T-helper 17 cell (primary cell): Measurements from ENCODE around the gene MS4A1. TPM values are rescaled to one million over a fixed set of nuclear protein-coding genes. Genes with fewer than 3 reads are reported as not detected.
"Not testable (repeated sequence)": the region's sequence is repeated elsewhere in the genome, so short reads cannot be mapped to it uniquely, and the experiment has no call there.

Experiments used
- ATAC-seq: fragments of 150-1000 bp; cut with Tn5 transposase; 2 replicates; pipeline ENCODE4 v1.10.0; 2021; ENCODE audit warnings: mild to moderate bottlenecking, moderate library complexity
- DNase-seq, 3 donors: peaks; one replicate each; pipeline versions ENCODE4 v3.0.0 to v3.0.0-alpha.2; 2020 to 2021
- H3K9me3 ChIP-seq: one replicate; pipeline ENCODE4 v1.7.0; 2013; ENCODE audit warnings: low read length, mild to moderate bottlenecking; ENCODE audit not compliant: control insufficient read depth, poor library complexity, severe bottlenecking
- H3K27ac Mint-ChIP-seq: one replicate; pipeline ENCODE4 v1.8.0; 2022; ENCODE audit warnings: mild to moderate bottlenecking, moderate library complexity, mixed read lengths
- H3K27me3 Mint-ChIP-seq: one replicate; pipeline ENCODE4 v1.8.0; 2022; ENCODE audit warnings: mixed read lengths
- H3K36me3 Mint-ChIP-seq: one replicate; pipeline ENCODE4 v1.8.0; 2022; ENCODE audit warnings: low read depth, mixed read lengths
- H3K4me1 Mint-ChIP-seq: one replicate; pipeline ENCODE4 v1.8.0; 2022; ENCODE audit warnings: mild to moderate bottlenecking, mixed read lengths
- H3K4me3 Mint-ChIP-seq: one replicate; pipeline ENCODE4 v1.8.0; 2022; ENCODE audit warnings: mild to moderate bottlenecking, moderate library complexity, mixed read lengths
- total RNA-seq, 4 donors: library from RNA in 2 of 4; stranded (reverse) in 2 of 4; gene quantifications; one replicate each; pipeline ENCODE4 v1.2.3 and lab custom pipeline; 2022 to 2026

Gene MS4A1
- 10 to 100 TPM in 1 of 2 donors, under 1 TPM in 1; 0.50 to 27.9 TPM for total RNA-seq
- total RNA-seq (lab: John Stamatoyannopoulos, UW): 1.2 to 1.5 reads per million in 2 donors

DNA sequence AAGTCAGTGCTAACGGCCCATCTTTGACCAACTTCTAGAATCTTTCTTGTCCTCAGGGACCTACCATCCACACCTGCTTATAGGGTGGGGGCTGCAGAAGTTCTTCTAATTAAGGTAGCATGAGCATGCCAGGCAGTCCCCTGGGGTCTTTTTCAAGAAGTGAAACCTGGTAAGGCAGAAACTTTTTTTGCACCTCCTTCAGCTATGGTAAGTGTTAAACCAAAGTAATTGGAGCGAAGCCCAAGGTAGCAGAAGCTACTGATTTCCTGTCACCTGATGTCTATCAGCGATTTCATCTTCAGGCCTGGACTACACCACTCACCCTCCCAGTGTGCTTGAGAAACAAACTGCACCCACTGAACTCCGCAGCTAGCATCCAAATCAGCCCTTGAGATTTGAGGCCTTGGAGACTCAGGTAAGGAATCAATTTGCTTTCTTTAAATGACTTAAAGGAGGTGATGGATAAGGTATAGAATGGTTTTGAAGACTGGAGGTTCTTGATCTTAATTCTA, at the start of gene MS4A1:
TSS of gene MS4A1 (plus strand) at position 317 of the 512 bp plus-strand sequence. CDS start 6,528 bp downstream, outside the sequence.
- H3K27me3 Mint-ChIP-seq: peaks cover 23% of the 10 kb centered on the region
- H3K9me3 ChIP-seq: no peaks in the 10 kb centered on the region
- no peak for DNase-seq
- ATAC-seq: peak; percentile 87
- H3K36me3 Mint-ChIP-seq: peaks cover 5% of the 10 kb centered on the region
- peaks cover 6% of the 10 kb centered on the region for H3K4me1 Mint-ChIP-seq
- no peak within 1 kb of the TSS for H3K27ac Mint-ChIP-seq
- peak within 1 kb of the TSS; percentile 65 for H3K4me3 Mint-ChIP-seq

DNA sequence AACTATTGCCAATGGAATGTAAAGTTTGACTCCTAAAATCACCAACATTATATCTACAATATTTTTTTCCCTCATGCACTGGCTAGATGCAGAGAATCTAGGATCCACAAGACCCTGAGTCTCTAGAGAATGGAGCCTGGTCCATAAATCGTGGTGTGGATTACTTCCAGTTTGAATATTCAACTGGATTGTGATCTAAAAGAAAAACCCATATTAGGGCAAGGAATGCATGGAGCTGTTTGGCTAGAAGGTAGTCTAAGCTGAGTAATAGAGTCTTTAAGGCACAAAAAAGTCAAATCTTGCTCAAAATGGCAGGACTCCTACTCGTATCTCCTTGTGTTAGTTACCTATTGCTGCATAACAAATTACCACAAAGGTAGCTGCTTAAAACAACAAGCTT, 35.6 kb upstream of the MS4A1 start:
- no peak for ATAC-seq
- Mint-ChIP-seq H3K4me1 (no peaks in the 10 kb centered on the region), H3K27ac (no peak overlapping the region), H3K4me3 (no peak overlapping the region), H3K36me3 (no peaks in the 10 kb centered on the region), H3K27me3 (peaks cover 41% of the 10 kb centered on the region)
- no peaks in the 10 kb centered on the region for H3K9me3 ChIP-seq
- DNase-seq: no peak

DNA sequence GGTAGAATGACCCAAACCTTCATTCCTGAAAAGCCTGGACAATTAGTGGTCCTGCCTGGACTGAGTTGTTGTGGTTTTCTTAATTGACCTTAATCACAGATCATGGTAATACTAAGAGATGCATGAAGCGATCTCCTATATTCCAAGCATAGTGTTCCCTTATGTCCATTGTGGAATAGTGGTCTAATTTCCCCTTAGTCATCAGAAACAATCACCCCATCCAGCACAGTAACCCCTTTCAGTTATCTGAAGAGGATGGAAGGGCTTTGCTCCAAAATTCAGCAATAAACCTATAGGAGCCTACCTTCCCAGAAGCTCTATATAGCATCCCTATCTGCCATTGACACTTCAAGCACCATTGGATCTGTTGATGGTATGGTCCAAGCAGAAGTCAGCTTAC, 33.0 kb upstream of the MS4A1 start:
- Mint-ChIP-seq H3K27me3 (peaks cover 39% of the 10 kb centered on the region), H3K4me1 (no peaks in the 10 kb centered on the region), H3K36me3 (no peaks in the 10 kb centered on the region), H3K27ac (no peak overlapping the region), H3K4me3 (no peak overlapping the region)
- DNase-seq: no peak
- H3K9me3 ChIP-seq: no peaks in the 10 kb centered on the region
- no peak for ATAC-seq

DNA sequence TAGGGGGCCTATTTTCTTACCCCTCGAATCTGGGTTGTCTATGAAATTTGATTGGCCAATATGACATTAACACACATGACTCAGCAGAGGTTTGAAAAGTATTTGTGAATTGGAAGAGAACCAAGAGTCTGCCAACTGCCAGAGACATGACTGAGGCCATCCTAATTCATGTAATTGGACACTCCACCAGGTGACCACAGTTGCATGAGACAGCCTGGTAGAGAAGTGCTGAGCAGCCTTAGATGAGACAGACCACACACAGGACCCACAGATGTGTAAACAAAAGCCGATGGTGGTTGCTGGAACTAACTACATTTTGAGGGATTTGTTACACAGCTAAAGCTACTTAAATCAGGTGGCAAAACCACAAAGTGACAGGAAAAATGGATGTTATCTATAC, 27.1 kb upstream of the MS4A1 start:
- no peaks in the 10 kb centered on the region for H3K9me3 ChIP-seq
- ATAC-seq (no peak), DNase-seq (no peak)
- no peak overlapping the region for H3K4me3 Mint-ChIP-seq
- no peaks in the 10 kb centered on the region for H3K4me1 Mint-ChIP-seq
- H3K27me3 Mint-ChIP-seq: peaks cover 70% of the 10 kb centered on the region
- no peak overlapping the region for H3K27ac Mint-ChIP-seq
- H3K36me3 Mint-ChIP-seq: no peaks in the 10 kb centered on the region

DNA sequence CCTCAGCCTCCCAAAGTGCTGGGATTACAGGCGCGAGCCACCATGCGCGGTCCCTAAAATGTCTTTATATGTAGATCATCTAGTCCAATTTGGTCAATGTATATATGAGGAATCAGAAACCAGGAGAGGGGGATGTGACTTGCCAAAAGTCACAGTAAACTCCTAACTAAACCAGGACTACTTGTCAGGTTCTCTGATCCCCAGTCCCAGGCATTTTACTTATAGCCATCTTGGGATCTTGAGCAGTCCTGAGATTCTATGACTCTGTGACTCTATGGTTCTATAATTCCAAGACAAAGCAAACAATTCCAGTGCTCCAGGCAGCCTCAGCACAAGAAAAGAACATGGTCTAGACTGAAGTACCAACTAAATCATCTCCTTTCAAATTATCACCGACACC, 26.4 kb upstream of the MS4A1 start, which contains the start of gene MS4A5:
TSS of gene MS4A5 (plus strand) at position 301 of the 400 bp plus-strand sequence. CDS start 103 bp downstream, outside the sequence.
- Mint-ChIP-seq H3K4me3 (no peak within 1 kb of the TSS), H3K36me3 (no peaks in the 10 kb centered on the region), H3K27me3 (peaks cover 71% of the 10 kb centered on the region), H3K27ac (no peak within 1 kb of the TSS), H3K4me1 (no peaks in the 10 kb centered on the region)
- ATAC-seq: no peak
- DNase-seq: no peak
- no peaks in the 10 kb centered on the region for H3K9me3 ChIP-seq

DNA sequence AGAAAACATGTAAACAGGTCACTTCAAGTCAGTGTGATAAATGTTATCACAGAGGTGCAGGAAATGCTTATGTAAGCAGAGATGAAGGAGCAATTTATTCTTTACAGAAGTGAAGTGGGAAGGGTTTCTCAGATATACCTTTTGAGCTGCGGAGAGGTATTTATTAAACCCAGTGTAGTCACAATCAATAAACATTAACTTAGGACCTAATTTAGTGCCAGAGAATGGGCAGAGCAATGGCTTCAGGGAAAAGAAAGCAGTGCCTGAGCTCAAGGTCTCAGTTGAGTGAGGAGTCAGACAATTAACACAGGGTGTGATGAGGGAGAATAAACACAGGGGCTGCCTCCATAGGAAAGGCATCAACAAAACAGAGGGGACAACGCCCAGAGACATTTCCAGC, 24.4 kb upstream of the MS4A1 start:
- no peak overlapping the region for H3K27ac Mint-ChIP-seq
- ATAC-seq: no peak
- H3K27me3 Mint-ChIP-seq: peaks cover 53% of the 10 kb centered on the region

DNA sequence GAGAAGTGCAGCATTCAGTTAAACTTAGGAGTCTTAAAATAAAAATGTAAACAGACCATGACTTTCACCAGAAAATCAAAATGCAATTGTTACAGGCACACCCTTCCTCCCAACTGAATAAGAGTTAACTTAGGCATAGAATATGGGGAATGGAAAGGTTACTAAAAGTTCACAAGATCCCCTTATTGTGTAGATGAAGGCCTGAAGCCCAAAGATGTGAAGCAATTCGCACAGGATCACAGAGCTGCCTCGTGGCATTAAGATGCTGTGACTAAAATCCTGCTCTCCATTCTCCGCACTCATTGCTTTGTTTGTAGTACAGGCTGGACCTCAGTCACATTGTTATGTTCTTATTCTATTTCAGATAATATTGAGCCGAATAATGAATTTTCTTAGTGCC, 22.2 kb upstream of the MS4A1 start:
- Mint-ChIP-seq H3K4me1 (no peaks in the 10 kb centered on the region), H3K27ac (no peak overlapping the region), H3K27me3 (peaks cover 38% of the 10 kb centered on the region), H3K4me3 (no peak overlapping the region), H3K36me3 (no peaks in the 10 kb centered on the region)
- ATAC-seq: no peak
- H3K9me3 ChIP-seq: no peaks in the 10 kb centered on the region
- no peak for DNase-seq

More for the DNA sequence above, 24.4 kb upstream of the MS4A1 start:
- Mint-ChIP-seq H3K36me3 (no peaks in the 10 kb centered on the region), H3K4me1 (no peaks in the 10 kb centered on the region), H3K4me3 (no peak overlapping the region)
- no peaks in the 10 kb centered on the region for H3K9me3 ChIP-seq
- no peak for DNase-seq

DNA sequence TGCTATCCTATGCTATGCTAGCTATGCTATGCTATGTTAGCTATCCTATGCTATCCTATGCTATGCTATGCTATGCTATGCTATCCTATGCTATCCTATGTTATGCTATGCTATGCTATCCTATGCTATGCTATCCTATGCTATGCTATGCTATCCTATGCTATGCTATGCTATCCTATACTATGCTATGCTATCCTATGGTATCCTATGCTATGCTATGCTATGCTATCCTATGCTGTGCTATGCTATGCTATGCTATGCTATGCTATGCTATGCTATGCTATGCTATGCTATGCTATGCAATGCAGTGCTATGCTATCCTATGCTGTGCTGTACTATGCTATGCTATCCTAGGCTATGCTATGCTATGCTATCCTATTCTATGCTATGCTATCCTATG, 8.6 kb upstream of the MS4A1 start:
- H3K4me1 Mint-ChIP-seq: peaks cover 19% of the 10 kb centered on the region
- no peaks in the 10 kb centered on the region for H3K36me3 Mint-ChIP-seq
- peak overlapping the region; percentile 89 for H3K27ac Mint-ChIP-seq
- no peaks in the 10 kb centered on the region for H3K27me3 Mint-ChIP-seq
- no peak for DNase-seq
- ATAC-seq: no peak
- H3K4me3 Mint-ChIP-seq: peak overlapping the region; percentile 86
- no peaks in the 10 kb centered on the region for H3K9me3 ChIP-seq

DNA sequence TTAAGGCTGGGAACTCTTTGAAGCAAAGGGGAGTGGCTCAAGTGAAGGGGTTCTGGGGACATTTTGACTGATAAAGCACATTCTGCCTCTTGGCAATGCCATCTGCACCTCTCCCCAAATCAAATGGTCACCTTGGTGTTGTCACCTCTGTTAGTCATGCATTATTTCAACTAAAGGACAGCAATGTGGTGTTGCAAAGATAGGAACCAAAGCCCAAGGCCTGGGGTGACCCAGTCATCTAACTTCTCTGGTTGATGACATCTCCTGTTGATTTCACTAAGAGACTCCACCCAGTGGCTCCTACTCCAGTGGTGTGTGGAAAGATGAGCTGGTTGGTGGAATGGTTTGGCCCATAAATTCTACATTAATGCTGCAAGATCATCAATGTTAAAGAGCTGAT, 7.8 kb upstream of the MS4A1 start:
- ATAC-seq (no peak), DNase-seq (no peak)
- no peaks in the 10 kb centered on the region for H3K27me3 Mint-ChIP-seq
- no peak overlapping the region for H3K4me3 Mint-ChIP-seq
- H3K27ac Mint-ChIP-seq: no peak overlapping the region
- H3K9me3 ChIP-seq: no peaks in the 10 kb centered on the region
- no peaks in the 10 kb centered on the region for H3K36me3 Mint-ChIP-seq
- H3K4me1 Mint-ChIP-seq: peaks cover 19% of the 10 kb centered on the region

DNA sequence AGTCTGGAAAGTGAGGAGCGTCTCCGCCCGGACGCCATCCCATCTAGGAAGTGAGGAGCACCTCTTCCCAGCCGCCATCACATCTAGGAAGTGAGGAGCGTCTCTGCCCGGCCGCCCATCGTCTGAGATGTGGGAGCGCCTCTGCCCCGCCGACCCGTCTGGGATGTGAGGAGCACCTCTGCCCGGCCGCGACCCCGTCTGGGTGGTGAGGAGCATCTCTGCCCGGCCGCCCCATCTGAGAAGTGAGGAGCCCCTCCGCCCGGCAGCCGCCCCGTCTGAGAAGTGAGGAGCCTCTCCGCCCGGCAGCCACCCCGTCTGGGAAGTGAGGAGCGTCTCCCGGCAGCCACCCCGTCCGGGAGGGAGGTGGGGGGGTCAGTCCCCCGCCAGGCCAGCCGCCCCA, 4.5 kb upstream of the MS4A1 start:
- not testable (repeated sequence) for H3K27me3 Mint-ChIP-seq, DNase-seq, H3K4me3 Mint-ChIP-seq, ATAC-seq, H3K36me3 Mint-ChIP-seq, H3K9me3 ChIP-seq, H3K27ac Mint-ChIP-seq
- H3K4me1 Mint-ChIP-seq: peaks cover 16% of the 10 kb centered on the region

DNA sequence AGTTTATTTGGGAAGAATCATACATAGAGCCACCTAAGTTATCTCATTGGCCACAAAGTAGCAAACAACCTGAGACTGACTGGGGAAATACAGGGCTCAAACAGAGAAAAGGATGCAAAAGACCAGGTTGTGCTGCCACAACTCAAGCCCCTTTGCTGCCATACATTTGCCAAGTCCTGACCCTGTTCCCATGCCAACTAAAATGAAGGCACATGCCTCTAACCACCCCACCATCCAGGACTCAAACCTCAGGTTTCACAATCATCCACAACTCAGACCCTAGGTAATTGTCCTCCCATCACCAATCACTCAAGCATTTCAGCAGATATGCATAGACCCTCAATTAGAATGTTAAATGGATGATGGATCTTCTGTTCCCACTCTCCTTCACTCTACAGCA, 1.4 kb upstream of the MS4A1 start:
- peaks cover 6% of the 10 kb centered on the region for H3K4me1 Mint-ChIP-seq
- H3K27me3 Mint-ChIP-seq: peaks cover 23% of the 10 kb centered on the region
- no peaks in the 10 kb centered on the region for H3K9me3 ChIP-seq
- H3K27ac Mint-ChIP-seq: no peak overlapping the region
- peaks cover 5% of the 10 kb centered on the region for H3K36me3 Mint-ChIP-seq
- ATAC-seq (no peak), DNase-seq (no peak)
- H3K4me3 Mint-ChIP-seq: no peak overlapping the region

DNA sequence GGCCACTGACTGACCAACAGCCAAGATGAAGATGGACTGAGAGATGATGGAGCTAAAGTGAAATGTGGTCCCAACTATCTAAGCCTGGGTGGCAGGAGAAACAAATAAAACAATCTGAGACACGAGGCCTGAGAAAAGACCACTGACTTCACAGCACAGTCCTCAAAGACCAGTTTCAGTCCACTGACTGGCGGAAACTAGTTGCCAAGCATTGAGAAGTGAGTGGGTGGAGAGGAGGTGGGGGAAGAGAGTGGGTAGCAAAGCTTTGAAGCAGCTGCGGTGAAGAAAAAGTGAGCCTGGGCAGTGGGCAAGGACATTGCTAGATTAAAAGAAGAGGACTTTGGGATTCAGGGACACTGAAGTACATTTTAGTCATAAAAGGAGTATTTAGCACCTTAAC, 1.9 kb downstream of the MS4A1 start:
- peaks cover 6% of the 10 kb centered on the region for H3K4me1 Mint-ChIP-seq
- ATAC-seq (no peak), DNase-seq (no peak)
- peaks cover 23% of the 10 kb centered on the region for H3K27me3 Mint-ChIP-seq
- H3K27ac Mint-ChIP-seq: no peak overlapping the region
- H3K36me3 Mint-ChIP-seq: peaks cover 5% of the 10 kb centered on the region
- peak overlapping the region; percentile 55 for H3K4me3 Mint-ChIP-seq
- no peaks in the 10 kb centered on the region for H3K9me3 ChIP-seq

DNA sequence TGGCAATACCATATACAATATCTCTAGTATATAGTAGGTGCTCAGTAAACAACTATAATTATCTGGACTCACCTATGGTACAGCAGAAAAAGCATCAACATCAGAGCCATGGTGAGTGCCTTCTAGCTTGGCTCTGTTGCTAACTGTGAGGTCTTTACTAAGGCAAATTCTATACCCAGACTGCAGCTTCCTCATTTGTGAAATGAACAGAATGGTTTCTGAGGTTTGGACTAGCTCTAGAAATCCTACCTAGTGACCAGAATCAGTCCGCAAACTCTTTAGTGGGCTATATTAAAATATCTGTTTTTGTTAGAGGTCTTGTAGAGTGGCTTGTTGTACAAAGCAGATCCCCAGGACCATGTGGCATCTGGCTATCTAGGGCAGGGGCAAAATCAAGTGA, 3.7 kb downstream of the MS4A1 start:
- no peak for DNase-seq
- Mint-ChIP-seq H3K4me3 (no peak overlapping the region), H3K27ac (no peak overlapping the region), H3K4me1 (peaks cover 4% of the 10 kb centered on the region), H3K27me3 (peaks cover 23% of the 10 kb centered on the region), H3K36me3 (peaks cover 4% of the 10 kb centered on the region)
- no peak for ATAC-seq
- H3K9me3 ChIP-seq: no peaks in the 10 kb centered on the region

DNA sequence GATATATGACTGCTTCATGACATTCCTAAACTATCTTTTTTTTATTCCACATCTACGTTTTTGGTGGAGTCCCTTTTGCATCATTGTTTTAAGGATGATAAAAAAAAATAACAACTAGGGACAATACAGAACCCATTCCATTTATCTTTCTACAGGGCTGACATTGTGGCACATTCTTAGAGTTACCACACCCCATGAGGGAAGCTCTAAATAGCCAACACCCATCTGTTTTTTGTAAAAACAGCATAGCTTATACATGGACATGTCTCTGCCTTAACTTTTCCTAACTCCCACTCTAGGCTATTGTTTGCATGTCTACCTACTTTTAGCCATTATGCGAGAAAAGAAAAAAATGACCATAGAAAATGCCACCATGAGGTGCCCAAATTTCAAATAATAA, 13.2 kb downstream of the MS4A1 start:
- Mint-ChIP-seq H3K36me3 (no peaks in the 10 kb centered on the region), H3K4me3 (no peak overlapping the region), H3K4me1 (no peaks in the 10 kb centered on the region), H3K27me3 (peaks cover 27% of the 10 kb centered on the region), H3K27ac (no peak overlapping the region)
- ATAC-seq (no peak), DNase-seq (no peak)
- no peaks in the 10 kb centered on the region for H3K9me3 ChIP-seq
